Astrocyte (in vitro differentiated cells and primary cell): ENCODE results near the gene SHOC2.

Experiments used
- CTCF ChIP-seq: IDR thresholded peaks from 2 replicates; pipeline ENCODE4 v1.5.1; 2011; ENCODE audit warnings: low read depth, mild to moderate bottlenecking, inconsistent platforms, low read length, moderate library complexity; ENCODE audit not compliant: insufficient read depth
- EZH2 ChIP-seq: IDR thresholded peaks from 2 replicates; pipeline ENCODE4 v1.6.1; 2012; ENCODE audit warnings: mild to moderate bottlenecking, low read length, inconsistent platforms; ENCODE audit not compliant: insufficient read depth

GRCh38 chr10:110912374-110912773, 7.0 kb upstream of the SHOC2 start:
- TF ChIP-seq CTCF (no peak), EZH2 (no peak)
